DND-41 (cell line): ENCODE measurements around the gene CFL2.

Source experiments
- EZH2 ChIP-seq: IDR thresholded peaks from 3 replicates; pipeline ENCODE4 v1.6.1; 2012; ENCODE audit warnings: borderline replicate concordance, low read depth, mild to moderate bottlenecking, moderate library complexity, low read length, inconsistent platforms; ENCODE audit not compliant: severe bottlenecking
- TF ChIP-seq, protein P1 (sequence below): IDR thresholded peaks from 2 replicates; pipeline ENCODE4 v1.5.1; 2012; ENCODE audit warnings: borderline replicate concordance, low read length, moderate library complexity, mild to moderate bottlenecking; ENCODE audit not compliant: poor library complexity, severe bottlenecking; ENCODE audit errors: extremely low read depth

DNA sequence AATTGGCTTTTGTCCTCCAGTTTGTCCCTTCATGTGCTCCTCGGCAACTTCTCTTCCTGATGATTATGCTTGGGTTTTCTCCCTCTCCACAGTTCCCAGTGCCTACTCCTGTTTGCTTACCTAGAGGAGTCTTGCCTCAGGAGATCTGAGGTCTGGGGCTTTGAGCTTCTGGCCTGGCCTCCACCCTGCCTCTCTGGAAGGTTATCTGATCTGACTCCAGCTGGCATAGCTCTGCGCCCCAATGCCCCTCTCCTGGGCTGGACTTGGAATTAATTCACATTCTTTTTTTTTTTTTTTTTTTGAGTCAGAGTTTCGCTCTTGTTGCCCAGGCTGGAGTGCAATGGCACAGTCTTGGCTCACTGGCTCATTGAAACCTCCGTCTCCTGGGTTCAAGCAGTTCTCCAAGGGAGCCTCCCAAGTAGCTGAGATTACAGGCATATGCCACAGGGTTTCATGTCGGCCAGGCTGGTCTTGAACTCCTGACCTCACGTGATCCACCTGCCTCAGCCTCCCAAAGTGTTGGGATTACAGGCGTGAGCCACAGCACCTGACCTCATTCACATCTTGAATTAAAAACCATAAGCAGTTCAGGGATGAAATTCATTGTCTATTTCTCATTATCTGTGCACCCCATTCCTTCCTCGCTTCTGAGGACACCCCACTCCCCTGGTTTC is 33.5 kb downstream of the CFL2 start:
- TF ChIP-seq EZH2: no peak
- TF ChIP-seq, protein P1, sequence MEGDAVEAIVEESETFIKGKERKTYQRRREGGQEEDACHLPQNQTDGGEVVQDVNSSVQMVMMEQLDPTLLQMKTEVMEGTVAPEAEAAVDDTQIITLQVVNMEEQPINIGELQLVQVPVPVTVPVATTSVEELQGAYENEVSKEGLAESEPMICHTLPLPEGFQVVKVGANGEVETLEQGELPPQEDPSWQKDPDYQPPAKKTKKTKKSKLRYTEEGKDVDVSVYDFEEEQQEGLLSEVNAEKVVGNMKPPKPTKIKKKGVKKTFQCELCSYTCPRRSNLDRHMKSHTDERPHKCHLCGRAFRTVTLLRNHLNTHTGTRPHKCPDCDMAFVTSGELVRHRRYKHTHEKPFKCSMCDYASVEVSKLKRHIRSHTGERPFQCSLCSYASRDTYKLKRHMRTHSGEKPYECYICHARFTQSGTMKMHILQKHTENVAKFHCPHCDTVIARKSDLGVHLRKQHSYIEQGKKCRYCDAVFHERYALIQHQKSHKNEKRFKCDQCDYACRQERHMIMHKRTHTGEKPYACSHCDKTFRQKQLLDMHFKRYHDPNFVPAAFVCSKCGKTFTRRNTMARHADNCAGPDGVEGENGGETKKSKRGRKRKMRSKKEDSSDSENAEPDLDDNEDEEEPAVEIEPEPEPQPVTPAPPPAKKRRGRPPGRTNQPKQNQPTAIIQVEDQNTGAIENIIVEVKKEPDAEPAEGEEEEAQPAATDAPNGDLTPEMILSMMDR: no peak
